T-helper 9 cell (primary cell): ENCODE measurements around the gene CTNNA2.

Source experiments
- DNase-seq: peaks from one replicate; pipeline ENCODE4 v3.0.0-alpha.2; 2020

CTNNA2 gene

DNA sequence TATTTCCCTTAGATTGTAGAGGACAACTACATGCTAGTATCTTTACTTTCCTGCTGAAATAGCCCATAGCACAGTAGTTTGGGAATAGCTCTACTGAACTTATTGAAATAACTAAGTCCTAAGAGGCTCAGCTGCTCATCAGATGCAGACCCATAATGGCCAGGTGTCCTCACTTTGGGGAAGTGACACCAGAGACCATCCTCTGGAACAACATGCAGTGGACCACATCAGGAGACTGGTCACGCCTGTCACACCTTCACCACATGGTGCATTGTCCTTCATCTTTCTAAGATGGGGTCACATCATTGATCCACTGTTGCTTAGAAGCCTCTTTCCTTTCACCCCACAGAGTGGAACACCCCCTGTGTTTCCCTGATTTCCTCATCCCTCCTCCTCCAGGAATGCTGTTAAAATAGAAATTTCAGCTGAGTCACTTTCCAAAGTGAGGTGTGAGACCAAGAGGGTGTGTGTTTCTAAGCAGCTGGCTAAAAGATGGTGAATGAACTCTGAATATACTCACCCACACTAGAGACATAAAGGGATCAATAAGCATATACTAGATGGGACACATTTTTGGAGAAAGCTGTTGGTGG, 1006.9 kb downstream of the CTNNA2 start:
- no peak for DNase-seq

GRCh38 chr2:80525152-80525551, 1012.3 kb downstream of the CTNNA2 start:
- DNase-seq: no peak

GRCh38 chr2:80527119-80527518, 1014.3 kb downstream of the CTNNA2 start:
- DNase-seq: no peak

DNA sequence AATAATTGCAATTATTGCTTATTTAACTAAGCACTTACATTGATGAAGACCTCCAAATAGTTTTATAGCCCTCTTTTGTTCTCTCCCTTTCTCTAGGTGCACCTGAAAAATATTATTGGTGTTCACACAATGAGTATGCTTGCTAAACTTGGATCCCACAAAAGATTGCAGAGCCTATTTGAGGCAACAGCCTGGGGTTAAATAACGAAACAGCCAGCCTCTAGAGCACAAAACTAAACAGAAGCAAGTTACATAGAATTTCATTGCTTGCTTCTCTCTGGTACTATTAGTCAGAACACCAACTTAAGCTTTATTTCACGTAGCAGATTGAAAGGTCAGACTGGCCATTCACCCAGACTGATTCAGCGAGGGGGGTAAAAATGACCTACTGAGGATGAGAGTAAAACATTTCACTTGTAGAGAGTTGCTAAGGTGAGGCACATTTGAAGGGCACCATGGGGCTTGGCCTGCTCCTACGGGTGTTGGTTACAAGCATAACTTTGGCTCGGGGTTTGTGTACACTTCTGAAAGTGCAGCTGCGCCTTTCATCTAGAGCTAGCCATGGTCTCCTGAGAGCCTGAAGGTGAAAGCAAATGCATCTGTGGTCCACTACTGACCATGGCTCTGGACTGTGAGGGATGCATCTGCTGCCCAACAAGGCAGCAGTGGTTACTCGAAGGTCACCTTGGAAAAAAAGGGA, 1016.8 kb downstream of the CTNNA2 start:
- no peak for DNase-seq

- no peak for DNase-seq
Observed at GRCh38 chr2:80530442-80531064, 1017.7 kb downstream of the CTNNA2 start.

GRCh38 chr2:80531319-80531718, 1018.5 kb downstream of the CTNNA2 start:
- no peak for DNase-seq

GRCh38 chr2:80545420-80546210, 1032.8 kb downstream of the CTNNA2 start:
- no peak for DNase-seq

GRCh38 chr2:80546766-80547165, 1033.9 kb downstream of the CTNNA2 start:
- no peak for DNase-seq

- DNase-seq: no peak
Observed at GRCh38 chr2:80547344-80547743, 1034.5 kb downstream of the CTNNA2 start.

GRCh38 chr2:80548469-80548868, 1035.6 kb downstream of the CTNNA2 start:
- DNase-seq: no peak

DNA sequence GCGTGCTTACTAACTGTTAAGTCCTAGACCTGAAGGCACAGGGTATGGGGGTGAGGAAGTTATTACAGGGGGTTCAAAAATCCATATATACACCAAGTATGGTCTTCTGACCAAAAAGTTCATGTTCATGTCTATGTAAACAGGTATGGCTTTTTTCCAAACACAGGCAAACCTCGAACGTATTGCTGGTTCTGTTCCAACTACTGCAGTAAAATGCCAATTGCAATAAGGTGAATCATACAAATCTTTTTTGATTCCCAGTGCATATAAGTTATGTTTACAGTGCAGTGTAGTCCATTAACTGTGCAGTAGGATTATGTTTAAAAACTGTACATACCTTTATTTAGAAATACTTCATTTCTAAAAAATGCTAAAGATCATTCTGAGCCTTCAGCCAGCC, 1037.0 kb downstream of the CTNNA2 start:
- no peak for DNase-seq

DNA sequence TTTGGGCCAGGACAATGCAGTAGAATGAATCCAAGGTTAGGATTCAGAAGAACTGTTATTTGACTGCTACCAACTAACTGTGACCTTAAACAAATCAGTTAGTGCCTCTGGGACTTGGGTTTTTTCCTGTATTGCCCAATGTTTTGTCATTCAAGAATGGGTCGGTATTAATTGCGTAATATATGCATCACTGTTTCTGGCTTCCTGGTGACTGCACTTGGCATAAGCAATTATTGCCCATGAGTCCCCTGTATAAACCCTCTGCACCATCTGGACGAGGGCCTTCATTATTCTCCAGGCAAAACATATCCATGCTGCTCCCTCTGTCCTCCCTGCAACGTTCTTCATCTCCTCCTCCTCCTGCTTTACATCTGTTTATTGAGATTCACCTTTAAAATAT, 1047.5 kb downstream of the CTNNA2 start:
- no peak for DNase-seq

DNA sequence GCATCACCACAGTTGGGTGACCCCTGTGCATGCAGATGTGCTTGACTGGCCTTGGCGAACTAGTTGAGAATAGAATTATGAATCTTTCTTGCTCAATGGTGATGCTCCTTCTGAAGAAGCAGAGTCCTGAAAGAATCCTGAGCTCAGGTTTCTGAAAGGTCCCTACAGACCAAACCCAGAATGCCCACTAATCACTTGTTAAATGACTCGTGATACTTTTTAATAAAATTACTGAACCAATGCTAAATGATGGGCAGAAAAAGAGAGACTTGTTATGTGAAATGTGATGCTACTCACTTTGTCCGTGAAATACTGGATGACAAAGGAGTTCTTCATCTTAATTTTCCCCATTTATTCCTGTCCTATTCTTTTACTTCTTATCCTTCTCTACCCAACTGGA, 1055.2 kb downstream of the CTNNA2 start:
- DNase-seq: no peak

DNA sequence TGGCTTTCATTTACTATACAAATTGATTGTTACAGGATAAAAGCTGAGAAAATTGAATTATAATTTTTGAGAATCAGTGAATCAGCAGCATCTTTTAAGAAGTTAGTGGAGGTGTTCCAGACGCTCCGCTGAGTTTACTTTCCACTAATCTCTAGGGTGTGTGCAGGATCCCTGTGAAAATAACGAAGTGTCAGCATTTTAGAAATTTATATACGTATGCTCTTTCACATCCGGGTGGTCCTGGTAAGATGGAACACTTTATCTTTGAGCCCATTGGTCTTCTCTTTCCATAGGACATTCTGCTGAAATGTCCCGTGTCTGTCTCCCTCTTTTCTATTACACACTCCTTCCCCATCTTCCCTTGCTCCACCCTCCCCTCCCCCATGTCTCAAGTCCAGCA, 1060.3 kb downstream of the CTNNA2 start:
- no peak for DNase-seq

GRCh38 chr2:80573950-80574349, 1061.1 kb downstream of the CTNNA2 start:
- no peak for DNase-seq

DNA sequence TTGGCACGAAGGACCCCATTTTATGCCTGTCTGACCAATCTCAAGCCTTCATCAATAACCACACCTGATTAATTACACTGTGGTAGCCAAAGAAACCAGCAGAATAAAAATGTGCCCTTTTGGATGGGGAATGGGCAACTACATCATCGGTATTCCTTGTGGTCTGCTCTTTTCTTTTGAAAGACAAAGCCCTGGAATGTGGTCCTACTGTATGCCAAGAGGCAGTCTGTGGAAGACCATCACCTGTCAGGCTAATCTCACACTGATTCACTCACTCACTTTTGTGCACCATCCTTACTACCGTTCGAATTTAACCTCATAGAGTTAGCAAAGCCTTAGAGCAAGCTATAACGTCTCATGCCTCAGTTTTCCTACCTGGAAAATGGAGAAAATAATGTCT, 1066.9 kb downstream of the CTNNA2 start:
- no peak for DNase-seq

GRCh38 chr2:80591233-80591632, 1078.4 kb downstream of the CTNNA2 start:
- no peak for DNase-seq

- no peak for DNase-seq
Observed at GRCh38 chr2:80592106-80592505, 1079.3 kb downstream of the CTNNA2 start.

- no peak for DNase-seq
Observed at GRCh38 chr2:80610108-80610507, 1097.3 kb downstream of the CTNNA2 start.

- DNase-seq: no peak
Observed at GRCh38 chr2:80621656-80622055, 1108.8 kb downstream of the CTNNA2 start.

DNA sequence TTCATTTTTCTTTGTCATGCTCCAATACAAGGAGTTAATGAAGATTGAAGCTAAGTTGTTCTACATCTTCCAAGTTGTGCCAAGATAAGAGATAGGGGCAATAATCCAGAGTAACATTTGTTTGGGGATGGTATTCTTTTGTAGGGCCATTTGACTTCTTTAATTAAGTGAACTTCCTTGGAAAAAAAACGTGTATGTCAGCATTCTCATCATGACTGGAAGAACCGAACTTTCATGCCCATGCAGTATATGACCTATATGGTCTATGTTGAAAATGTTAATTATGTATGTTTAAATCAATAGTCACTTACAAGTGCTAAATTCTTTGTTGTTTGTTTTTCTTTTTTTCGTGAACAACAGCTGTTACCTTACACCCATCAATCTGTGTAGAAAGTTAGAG, 1111.2 kb downstream of the CTNNA2 start:
- no peak for DNase-seq

GRCh38 chr2:80634590-80634989, 1121.7 kb downstream of the CTNNA2 start:
- no peak for DNase-seq

DNA sequence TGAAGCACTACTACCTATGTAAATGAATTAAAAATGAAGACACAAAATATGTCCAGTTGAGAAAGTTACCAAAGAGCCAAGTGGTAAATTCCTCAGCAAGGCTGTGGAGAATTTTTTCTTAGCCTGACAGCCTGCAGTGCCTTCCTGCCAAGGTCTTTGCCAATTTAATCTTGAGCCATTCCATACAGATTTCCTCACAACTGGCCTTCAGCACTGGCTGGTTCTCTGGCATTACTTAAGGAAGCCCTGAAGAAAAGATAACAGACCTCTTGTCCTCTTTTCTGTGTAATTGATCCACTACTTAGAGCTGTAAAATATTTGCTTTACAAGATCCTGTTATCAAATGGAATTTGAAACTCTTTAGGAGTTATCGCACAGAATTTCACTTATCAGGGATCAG, 1125.9 kb downstream of the CTNNA2 start:
- no peak for DNase-seq

DNA sequence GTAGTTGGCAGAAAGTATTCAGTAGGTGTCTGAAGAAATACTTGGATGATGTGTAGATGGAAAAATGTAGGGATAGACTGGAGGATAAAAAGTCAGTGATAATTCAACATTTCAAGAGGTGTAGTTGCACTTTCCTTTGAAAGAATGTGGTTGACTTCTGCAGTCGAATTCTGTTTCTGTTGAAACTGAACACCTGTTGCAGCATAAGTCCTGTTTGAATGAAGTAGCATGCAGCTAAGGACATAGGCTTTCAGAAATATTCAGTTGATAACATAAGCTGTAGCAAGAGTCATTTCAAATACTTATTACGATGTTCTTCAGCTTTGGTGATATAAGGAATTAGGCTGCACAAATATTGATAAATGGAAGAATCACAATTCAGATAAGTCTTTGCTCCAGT, 1129.6 kb downstream of the CTNNA2 start:
- DNase-seq: no peak
